GM18507 (cell line): ENCODE data around the gene COMMD7.

Experiments
- DNase-seq: peaks from one replicate; pipeline ENCODE4 v3.0.0; 2011; ENCODE audit warnings: low read depth; ENCODE audit not compliant: insufficient read length; ENCODE audit errors: extremely low spot score
- FAIRE-seq: peaks from 2 replicates; lab custom pipeline; 2011; peaks lifted over from hg19 to GRCh38; lab: Jason Lieb, UNC

Gene COMMD7

DNA sequence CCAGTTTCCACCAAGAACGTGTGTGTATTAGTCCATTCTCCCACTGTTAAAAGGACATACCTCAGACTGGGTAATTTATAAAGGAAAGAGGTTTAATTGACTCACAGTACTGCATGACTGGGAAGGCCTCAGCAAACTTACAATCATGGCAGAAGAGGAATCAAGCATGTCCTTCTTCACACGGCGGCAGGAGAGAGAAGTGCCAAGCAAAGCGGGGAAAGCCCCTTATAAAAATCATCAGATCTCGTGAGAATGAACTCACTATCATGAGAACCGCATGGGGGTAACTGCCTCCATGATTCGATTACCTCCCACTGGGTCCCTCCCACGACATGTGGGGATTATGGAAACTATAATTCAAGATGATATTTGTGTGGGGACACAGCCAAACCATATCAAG lies 82.6 kb downstream of the COMMD7 start:
- no peak for FAIRE-seq
- DNase-seq = no peak

DNA sequence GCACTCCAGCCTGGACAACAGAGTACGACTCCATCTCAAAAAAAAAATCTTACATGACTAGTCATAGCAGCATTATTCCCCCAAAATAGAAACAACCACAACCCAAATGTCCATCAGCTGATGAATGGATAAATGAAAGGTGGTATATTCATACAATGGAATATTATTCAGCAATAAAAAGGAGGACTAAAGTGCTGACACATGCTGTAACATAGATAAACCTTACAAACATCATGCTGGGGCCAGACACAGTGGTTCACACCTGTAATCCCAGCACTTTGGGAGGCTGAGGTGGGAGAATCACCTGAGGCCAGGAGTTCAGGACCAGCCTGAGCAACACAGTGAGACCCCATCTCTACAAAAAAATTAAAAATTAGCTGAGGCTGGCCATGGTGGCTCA lies 86.4 kb downstream of the COMMD7 start:
- FAIRE-seq (no peak), DNase-seq (no peak)

DNA sequence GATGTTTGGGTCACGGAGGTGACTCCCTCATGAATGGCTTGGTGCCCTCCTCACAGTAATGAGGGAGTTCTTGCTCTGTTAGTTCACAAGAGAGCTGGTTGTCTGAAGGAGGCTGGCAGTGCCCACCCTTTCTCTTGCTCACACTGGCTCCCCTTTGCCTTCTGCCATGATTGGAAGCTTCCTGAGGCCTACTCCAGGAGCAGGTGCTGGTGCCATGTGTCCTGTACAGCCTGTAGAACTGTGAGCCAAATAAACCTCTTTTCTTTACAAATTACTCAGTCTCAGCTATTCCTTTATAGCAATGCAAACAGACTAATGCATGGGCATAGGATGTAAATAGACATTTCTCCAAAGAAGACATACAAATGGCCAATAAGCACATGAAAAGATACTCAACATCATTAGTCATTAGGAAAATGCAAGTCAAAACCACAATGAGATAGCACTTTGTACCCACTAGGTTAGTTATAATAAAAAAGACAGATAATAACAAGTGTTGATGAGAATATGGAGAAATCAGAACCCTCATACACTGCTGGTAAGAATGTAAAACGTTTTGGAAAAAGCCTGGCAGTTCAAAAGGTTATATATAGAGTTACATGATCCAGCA lies 87.3 kb downstream of the COMMD7 start:
- no peak for FAIRE-seq
- no peak for DNase-seq

DNA sequence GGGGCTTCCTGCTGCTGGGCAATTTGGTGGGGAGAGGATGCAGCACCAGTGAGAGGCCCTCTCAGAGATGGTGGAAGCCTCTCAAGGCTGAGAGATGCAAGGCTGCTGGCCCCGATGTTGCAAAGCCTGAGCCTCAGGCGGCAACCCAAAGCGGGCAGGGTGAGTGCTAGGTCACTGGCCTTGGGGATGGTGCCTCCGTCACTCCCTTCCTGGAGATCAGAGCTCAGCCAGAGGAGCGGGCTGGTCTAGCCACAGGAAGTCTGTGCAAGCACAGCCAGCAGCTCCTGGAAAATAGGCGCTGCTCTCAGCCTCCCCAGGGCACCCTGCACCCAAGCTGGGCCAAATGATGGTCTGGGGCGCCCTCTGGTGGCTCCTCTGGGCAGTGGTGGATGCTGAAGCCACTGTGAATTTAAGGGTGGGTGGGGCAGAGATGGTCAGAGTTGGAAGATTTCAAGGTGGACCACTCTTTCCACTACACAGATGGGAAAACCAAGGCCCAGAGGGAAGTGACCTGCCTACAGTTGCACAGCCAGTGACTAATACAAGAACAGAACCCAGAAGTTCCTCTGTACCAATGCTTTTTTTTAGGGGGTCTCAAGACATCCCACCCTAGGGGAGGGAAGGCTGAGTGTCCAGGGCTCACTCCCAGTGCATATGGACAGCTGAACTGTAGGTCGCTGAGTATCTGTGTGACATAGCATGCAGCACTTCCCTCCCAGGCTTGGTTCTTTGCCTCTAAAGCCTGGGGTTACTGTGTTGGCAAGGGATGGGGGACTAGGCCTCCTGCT lies 90.3 kb downstream of the COMMD7 start:
- DNase-seq (peak; percentile 78), FAIRE-seq (peak; percentile 73)
